Anterior cingulate cortex (tissue), 58 donors: Measurements from ENCODE around the gene TGIF1.
A peak's percentile ranks its signal among the peaks of the same experiment; 100 is the strongest.

ENCODE experiments used
- DNase-seq, 58 donors: peaks; one replicate each; lab custom pipeline; 2025; lab: John Stamatoyannopoulos, UW

The TGIF1 gene

GRCh38 chr18:3479978-3480509 lies 30.1 kb downstream of the TGIF1 start:
- no peak for DNase-seq

- no peak for DNase-seq
Measured at GRCh38 chr18:3480827-3481573, 31.0 kb downstream of the TGIF1 start.

GRCh38 chr18:3481696-3482210 lies 31.8 kb downstream of the TGIF1 start:
- no peak for DNase-seq

- no peak for DNase-seq
Measured at GRCh38 chr18:3482258-3482657, 32.3 kb downstream of the TGIF1 start.

- DNase-seq, result peak in 6 of 58 donors; percentile 3 to 32 (median 18)
Measured at GRCh38 chr18:3485153-3486149, 35.5 kb downstream of the TGIF1 start.

- no peak for DNase-seq
Measured at GRCh38 chr18:3486512-3486911, 36.5 kb downstream of the TGIF1 start.

- no peak for DNase-seq
Measured at GRCh38 chr18:3489462-3489861, 39.5 kb downstream of the TGIF1 start.

- DNase-seq, result no peak
Measured at GRCh38 chr18:3491981-3492555, 42.1 kb downstream of the TGIF1 start.

- DNase-seq, result no peak
Measured at GRCh38 chr18:3492721-3493120, 42.7 kb downstream of the TGIF1 start.

GRCh38 chr18:3493501-3494244 lies 43.7 kb downstream of the TGIF1 start:
- DNase-seq, result peak in 1 of 58 donors; percentile 17

- DNase-seq, result no peak
Measured at GRCh38 chr18:3494245-3494526, 44.2 kb downstream of the TGIF1 start.

- no peak for DNase-seq
Measured at GRCh38 chr18:3494569-3494968, 44.6 kb downstream of the TGIF1 start.

- no peak for DNase-seq
Measured at GRCh38 chr18:3495691-3496430, 45.9 kb downstream of the TGIF1 start.

- peak in 14 of 58 donors; percentile 6 to 37 (median 13) for DNase-seq
Measured at GRCh38 chr18:3498698-3499471, 48.9 kb downstream of the TGIF1 start.

- no peak for DNase-seq
Measured at GRCh38 chr18:3499501-3499900, 49.5 kb downstream of the TGIF1 start.

- no peak for DNase-seq
Measured at GRCh38 chr18:3500016-3500415, 50.0 kb downstream of the TGIF1 start.

GRCh38 chr18:3502650-3503049 lies 52.7 kb downstream of the TGIF1 start:
- no peak for DNase-seq

GRCh38 chr18:3504637-3505036 lies 54.7 kb downstream of the TGIF1 start:
- no peak for DNase-seq
